NCI-H446 (cell line): ENCODE results near the gene RAB20.
"Not testable (repeated sequence)": the region's sequence is repeated elsewhere in the genome, so short reads cannot be mapped to it uniquely, and the experiment has no call there.

ENCODE experiments used
- DNase-seq, 2 experiments: peaks; one replicate each; lab custom pipeline; 2025; lab: John Stamatoyannopoulos, UW

The RAB20 gene

GRCh38 chr13:110509971-110510786, 51.3 kb downstream of the RAB20 start:
- DNase-seq, result no peak

GRCh38 chr13:110509478-110509926, 52.0 kb downstream of the RAB20 start:
- no peak for DNase-seq

DNA sequence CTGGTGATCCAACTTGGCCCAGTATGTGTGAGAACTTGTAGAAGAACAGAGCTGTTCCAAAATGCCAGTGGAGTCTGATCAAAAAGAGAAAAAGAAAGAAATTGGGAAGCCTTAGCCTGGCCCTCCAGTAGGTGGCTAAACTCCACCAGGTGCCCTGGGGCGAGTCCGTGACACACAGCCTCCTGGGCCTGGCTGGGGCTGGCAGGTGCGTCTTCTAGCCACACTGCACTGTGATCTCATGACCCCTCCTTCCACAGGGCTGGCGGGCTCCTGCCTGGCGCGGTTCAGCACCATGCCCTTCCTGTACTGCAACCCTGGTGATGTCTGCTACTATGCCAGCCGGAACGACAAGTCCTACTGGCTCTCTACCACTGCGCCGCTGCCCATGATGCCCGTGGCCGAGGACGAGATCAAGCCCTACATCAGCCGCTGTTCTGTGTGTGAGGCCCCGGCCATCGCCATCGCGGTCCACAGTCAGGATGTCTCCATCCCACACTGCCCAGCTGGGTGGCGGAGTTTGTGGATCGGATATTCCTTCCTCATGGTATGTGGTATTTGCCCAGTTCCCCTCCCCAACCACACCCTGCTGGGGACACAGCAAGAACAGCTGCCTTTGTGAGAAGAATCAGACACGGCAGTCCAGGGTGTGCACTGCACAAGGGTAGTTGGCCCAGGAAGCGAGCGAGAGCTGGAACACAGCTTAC, 53.7 kb downstream of the RAB20 start:
- no peak for DNase-seq

GRCh38 chr13:110506859-110507566, 54.5 kb downstream of the RAB20 start:
- no peak for DNase-seq

DNA sequence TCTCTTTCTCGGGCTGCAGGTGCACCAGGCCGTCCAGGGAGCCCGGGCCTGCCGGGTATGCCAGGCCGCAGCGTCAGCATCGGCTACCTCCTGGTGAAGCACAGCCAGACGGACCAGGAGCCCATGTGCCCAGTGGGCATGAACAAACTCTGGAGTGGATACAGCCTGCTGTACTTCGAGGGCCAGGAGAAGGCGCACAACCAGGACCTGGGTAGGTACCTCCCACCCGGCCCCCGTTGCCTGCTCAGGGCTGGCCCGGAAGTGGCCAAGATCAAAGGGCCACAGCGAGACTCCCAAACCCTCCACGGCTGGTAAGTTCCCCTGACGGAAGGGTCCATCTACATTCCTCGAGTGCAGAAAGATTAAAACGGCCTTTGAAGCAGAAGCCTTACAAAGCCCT, 55.1 kb downstream of the RAB20 start:
- no peak for DNase-seq

- DNase-seq, result no peak
Observed at GRCh38 chr13:110505594-110505993, 55.9 kb downstream of the RAB20 start.

- no peak for DNase-seq
Observed at GRCh38 chr13:110503979-110504499, 57.5 kb downstream of the RAB20 start.

GRCh38 chr13:110503037-110503901, 58.3 kb downstream of the RAB20 start:
- DNase-seq, result no peak

DNA sequence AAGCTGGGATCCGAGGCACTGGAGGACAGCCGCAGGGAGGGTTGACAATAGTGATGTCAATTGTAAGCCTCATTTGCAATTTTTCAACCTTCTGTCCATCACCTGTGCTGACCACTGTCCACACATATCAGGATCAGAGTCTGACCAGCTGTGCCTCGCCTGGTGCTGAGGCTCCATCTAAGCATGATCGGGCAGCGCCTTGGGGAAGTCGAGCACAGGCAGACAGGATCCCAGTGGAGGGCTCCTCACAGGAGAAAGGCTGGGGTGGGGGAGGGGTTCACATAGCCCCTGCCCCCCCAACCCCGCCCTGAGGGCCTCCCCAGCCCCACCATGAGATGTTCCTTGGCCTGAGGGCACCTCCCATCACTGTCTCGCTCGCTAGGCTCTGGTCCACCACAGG, 60.3 kb downstream of the RAB20 start:
- no peak for DNase-seq

DNA sequence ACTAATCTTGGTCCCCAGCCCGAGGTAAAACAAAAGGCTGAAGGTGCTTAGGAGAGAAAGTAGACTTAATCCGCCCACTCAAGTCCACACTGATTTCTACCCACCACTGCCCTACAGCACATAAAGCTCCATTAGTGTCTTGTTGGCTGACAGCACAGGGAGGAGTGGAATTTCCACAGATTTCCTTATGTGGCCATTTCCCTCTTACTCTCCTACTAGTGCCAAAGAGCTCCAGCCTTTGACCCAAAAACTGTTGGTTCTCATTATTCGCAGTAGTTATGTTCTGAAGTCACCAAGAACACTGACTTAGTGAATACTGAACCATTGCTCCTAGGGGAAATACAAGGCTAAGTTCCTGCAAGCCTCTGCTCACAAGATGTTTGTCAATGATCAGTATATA, 61.2 kb downstream of the RAB20 start:
- no peak for DNase-seq

DNA sequence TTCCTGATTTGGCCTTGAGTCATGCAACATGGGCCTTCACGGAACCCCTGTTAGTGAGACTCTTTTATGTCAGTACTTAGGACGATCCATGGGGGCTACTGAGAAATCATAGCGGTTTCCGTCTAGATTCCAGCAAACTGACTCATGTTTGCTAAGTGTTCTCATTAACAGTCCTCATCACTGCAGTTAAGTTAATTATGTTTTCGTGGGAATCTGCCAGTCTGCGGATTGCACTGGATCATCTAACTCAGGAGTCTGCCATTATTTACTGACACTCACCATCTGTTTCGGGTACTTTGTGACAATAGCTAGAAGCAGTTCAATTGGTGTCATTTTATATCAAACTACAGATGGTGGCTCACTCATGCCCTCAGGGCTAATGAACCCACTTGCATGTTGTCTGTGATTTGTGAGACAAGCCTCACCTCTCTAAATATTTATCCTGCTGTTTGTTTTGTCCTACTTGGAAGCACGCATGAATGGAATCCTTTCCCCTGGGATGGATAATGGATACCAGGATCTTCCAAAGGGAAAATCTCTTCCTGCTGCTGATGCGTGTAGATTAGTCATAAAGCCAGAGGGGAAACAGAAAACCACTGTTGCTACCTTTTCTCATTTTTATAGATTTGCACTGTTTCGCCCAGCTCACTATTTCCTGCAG, 61.8 kb downstream of the RAB20 start:
- no peak for DNase-seq

GRCh38 chr13:110498765-110499164, 62.8 kb downstream of the RAB20 start:
- DNase-seq, result no peak

DNA sequence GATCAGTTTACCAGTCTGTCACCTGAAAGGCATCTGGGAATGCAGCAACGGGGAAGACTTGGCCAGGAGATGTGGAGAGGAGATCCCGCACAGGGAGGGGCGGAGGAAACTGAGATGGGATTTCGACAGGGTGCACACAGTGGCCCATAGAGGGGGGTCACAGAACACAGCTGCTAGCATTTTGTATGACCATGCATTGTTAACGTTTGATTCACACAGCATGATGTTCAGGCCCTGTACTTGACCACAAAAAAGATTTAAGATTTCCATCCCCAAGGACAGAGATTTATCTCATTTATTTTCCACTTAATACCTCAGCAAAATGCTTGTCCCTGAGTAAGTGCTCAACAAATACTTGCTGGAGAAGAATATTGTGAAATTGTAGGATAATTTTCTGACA, 63.2 kb downstream of the RAB20 start:
- no peak for DNase-seq

DNA sequence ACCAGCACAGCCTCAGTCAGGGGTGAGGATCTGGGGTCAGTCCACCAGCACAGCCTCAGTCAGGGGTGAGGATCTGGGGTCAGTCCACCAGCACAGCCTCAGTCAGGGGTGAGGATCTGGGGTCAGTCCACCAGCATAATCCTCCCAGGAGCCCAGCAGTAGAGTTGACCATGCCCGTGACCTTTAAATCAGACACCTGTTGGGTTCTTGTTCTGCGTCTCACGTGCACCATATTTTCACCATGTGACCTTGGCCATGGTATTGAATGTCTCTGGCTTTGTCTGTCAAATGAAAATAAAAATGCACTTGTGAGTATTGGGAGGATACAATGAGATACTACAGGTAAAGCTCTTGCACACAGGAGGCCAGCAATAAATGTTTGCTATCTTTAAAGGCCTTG, 63.6 kb downstream of the RAB20 start:
- not testable (repeated sequence) for DNase-seq

GRCh38 chr13:110497003-110497402, 64.5 kb downstream of the RAB20 start:
- DNase-seq, result no peak

DNA sequence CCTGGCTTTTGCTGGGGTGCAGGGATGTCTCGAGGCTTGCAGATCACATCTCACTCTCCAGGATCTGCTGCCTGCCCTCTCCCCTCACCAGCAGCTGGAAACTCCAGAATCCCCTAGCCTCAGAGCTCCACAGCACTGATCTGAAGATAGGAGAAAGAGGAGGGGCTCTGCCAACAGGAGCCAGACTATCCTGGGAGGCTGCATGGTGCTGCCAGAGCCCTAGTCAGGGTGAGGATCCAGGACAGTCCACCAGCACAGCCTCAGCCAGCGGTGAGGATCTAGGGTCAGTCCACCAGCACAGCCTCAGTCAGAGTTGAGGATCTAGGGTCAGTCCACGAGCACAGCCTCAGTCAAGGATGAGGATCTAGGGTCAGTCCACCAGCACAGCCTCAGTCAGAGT, 65.2 kb downstream of the RAB20 start:
- no peak for DNase-seq

GRCh38 chr13:110495881-110496280, 65.6 kb downstream of the RAB20 start:
- no peak for DNase-seq

- DNase-seq, result no peak
Observed at GRCh38 chr13:110495376-110495775, 66.1 kb downstream of the RAB20 start.

DNA sequence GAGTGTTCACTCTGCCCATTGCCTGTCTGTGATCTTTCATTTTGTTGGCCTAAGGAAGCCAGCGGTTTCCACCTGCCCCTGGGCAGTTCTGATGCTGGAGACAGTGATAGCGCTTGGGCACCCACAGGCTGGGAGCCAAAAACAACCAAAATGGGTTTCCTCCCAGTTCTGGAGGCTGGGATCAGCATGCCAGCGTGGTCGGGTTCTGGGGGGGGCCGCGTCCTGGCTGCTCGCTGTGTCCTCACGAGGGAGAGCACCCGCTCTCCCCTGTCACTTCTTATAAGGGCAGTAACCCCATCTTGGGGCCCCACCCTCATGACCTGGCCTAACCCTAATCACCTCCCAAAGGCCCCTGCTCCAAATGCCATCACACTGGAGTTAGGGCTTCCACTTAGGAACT, 67.9 kb downstream of the RAB20 start:
- no peak for DNase-seq

GRCh38 chr13:110492679-110493593, 68.6 kb downstream of the RAB20 start:
- DNase-seq, result no peak
